Endodermal cell (in vitro differentiated cells): ENCODE data around the gene SORCS2. TPM values are rescaled to one million over a fixed set of nuclear protein-coding genes. Genes with fewer than 3 reads are reported as not detected.
A peak's percentile ranks its signal among the peaks of the same experiment; 100 is the strongest.

ENCODE experiments used
- DNase-seq: peaks from one replicate; pipeline ENCODE4 v3.0.0-alpha.2; 2017
- H3K27ac ChIP-seq: 2 replicates; pipeline ENCODE4 v1.5.1; 2013; ENCODE audit warnings: mild to moderate bottlenecking, low read depth, low read length, moderate library complexity
- H3K27me3 ChIP-seq: 2 replicates; pipeline ENCODE4 v1.6.1; 2013; ENCODE audit warnings: mild to moderate bottlenecking, low read length, moderate library complexity; ENCODE audit not compliant: insufficient read depth, control insufficient read depth, poor library complexity, severe bottlenecking
- H3K36me3 ChIP-seq: 2 replicates; pipeline ENCODE4 v1.7.0; 2013; ENCODE audit warnings: mild to moderate bottlenecking, low read length, moderate library complexity; ENCODE audit not compliant: control insufficient read depth, insufficient read depth
- H3K4me1 ChIP-seq: one replicate; pipeline ENCODE4 v1.7.0; 2013; ENCODE audit warnings: low read length; ENCODE audit not compliant: control insufficient read depth, insufficient read depth
- H3K4me3 ChIP-seq: 2 replicates; pipeline ENCODE4 v1.5.1; 2013; ENCODE audit warnings: mild to moderate bottlenecking, low read length, moderate library complexity
- H3K9ac ChIP-seq: 2 replicates; pipeline ENCODE4 v1.6.1; 2013; ENCODE audit warnings: mild to moderate bottlenecking, low read length, moderate library complexity; ENCODE audit not compliant: poor library complexity, severe bottlenecking; ENCODE audit errors: extremely low read depth
- H3K9me3 ChIP-seq: 2 replicates; pipeline ENCODE4 v1.6.1; 2013; ENCODE audit warnings: mild to moderate bottlenecking, low read length, moderate library complexity; ENCODE audit not compliant: control insufficient read depth
- H3K27ac Mint-ChIP-seq: 2 replicates; pipeline ENCODE4 v1.8.0; 2020; ENCODE audit warnings: mixed read lengths
- H3K27me3 Mint-ChIP-seq: 2 replicates; pipeline ENCODE4 v1.8.0; 2021; ENCODE audit warnings: mild to moderate bottlenecking, mixed read lengths; ENCODE audit not compliant: insufficient read depth
- H3K36me3 Mint-ChIP-seq: 2 replicates; pipeline ENCODE4 v1.8.0; 2020; ENCODE audit warnings: low read depth, mixed read lengths
- H3K4me1 Mint-ChIP-seq: 2 replicates; pipeline ENCODE4 v1.8.0; 2020; ENCODE audit warnings: mixed read lengths
- H3K4me3 Mint-ChIP-seq: 2 replicates; pipeline ENCODE4 v1.8.0; 2020; ENCODE audit warnings: mild to moderate bottlenecking, moderate library complexity, mixed read lengths
- H3K9me3 Mint-ChIP-seq: 2 replicates; pipeline ENCODE4 v1.8.0; 2020; ENCODE audit warnings: mild to moderate bottlenecking, mixed read lengths
- CTCF ChIP-seq: fragments of 200-600 bp; sonication (generic); conservative IDR thresholded peaks from 2 replicates; pipeline ENCODE4 v1.5.0; 2021; ENCODE audit warnings: antibody characterized with exemption, mild to moderate bottlenecking
- WGBS, 2 experiments: methylation state at CpG; one replicate each; pipeline versions ENCODE4 v1.1.5 to v1.1.7; 2013; ENCODE audit warnings: missing lambda C conversion rate in 2 of 2, mixed read lengths in 1 of 2; ENCODE audit not compliant: insufficient coverage in 1 of 2, insufficient read length in 1 of 2; 5-methylcytosine and 5-hydroxymethylcytosine counted together
- total RNA-seq, 2 donors: library from RNA; stranded (reverse); fragmentation: NEBNext Ultra II Directional in 1 of 2; extraction: Animal tissue kit (Norgen Biotek cat#: 25700) in 1 of 2; gene quantifications; 2 replicates in 1 of 2; 3 replicates in 1 of 2; pipeline ENCODE4 v1.2.1, GENCODE V29; 2021

SORCS2 gene
- total RNA-seq, 2 donors from 2014 or later: 1.4 to 1.9 TPM

- H3K4me1 ChIP-seq: no peaks in the 10 kb centered on the region
- Mint-ChIP-seq H3K27ac (no peak overlapping the region), H3K27me3 (no peaks in the 10 kb centered on the region), H3K4me1 (no peaks in the 10 kb centered on the region), H3K36me3 (no peaks in the 10 kb centered on the region), H3K4me3 (no peak overlapping the region), H3K9me3 (peaks cover 2% of the 10 kb centered on the region)
- no peaks in the 10 kb centered on the region for H3K36me3 ChIP-seq
- H3K9ac ChIP-seq: no peak overlapping the region
- H3K27ac ChIP-seq: no peak overlapping the region
- H3K9me3 ChIP-seq: no peaks in the 10 kb centered on the region
- DNase-seq: peak; percentile 42
- no peaks in the 10 kb centered on the region for H3K27me3 ChIP-seq
- no peak for TF ChIP-seq CTCF
- 85 to 94% methylated on average over 6 to 8 of the region's 8 CpGs for WGBS, 2 experiments
- H3K4me3 ChIP-seq: no peak overlapping the region
Measured at GRCh38 chr4:7157666-7158065, 34.7 kb upstream of the SORCS2 start.

GRCh38 chr4:7158081-7158750 lies 34.1 kb upstream of the SORCS2 start:
- H3K27me3 Mint-ChIP-seq: no peaks in the 10 kb centered on the region
- no peak for TF ChIP-seq CTCF
- no peaks in the 10 kb centered on the region for H3K36me3 ChIP-seq
- 80 to 90% methylated on average over 13 to 18 of the region's 18 CpGs for WGBS, 2 experiments
- H3K9ac ChIP-seq: no peak overlapping the region
- H3K4me3 Mint-ChIP-seq: no peak overlapping the region
- H3K9me3 ChIP-seq: no peaks in the 10 kb centered on the region
- H3K4me1 Mint-ChIP-seq: no peaks in the 10 kb centered on the region
- H3K27ac ChIP-seq: no peak overlapping the region
- peaks cover 2% of the 10 kb centered on the region for H3K9me3 Mint-ChIP-seq
- DNase-seq: no peak
- H3K4me3 ChIP-seq: no peak overlapping the region
- no peaks in the 10 kb centered on the region for H3K36me3 Mint-ChIP-seq
- H3K4me1 ChIP-seq: no peaks in the 10 kb centered on the region
- H3K27ac Mint-ChIP-seq: no peak overlapping the region
- H3K27me3 ChIP-seq: no peaks in the 10 kb centered on the region

- Histone ChIP-seq H3K36me3 (no peaks in the 10 kb centered on the region), H3K4me1 (no peaks in the 10 kb centered on the region), H3K27me3 (no peaks in the 10 kb centered on the region), H3K27ac (no peak overlapping the region), H3K9me3 (no peaks in the 10 kb centered on the region), H3K4me3 (no peak overlapping the region), H3K9ac (no peak overlapping the region)
- Mint-ChIP-seq H3K9me3 (peaks cover 2% of the 10 kb centered on the region), H3K4me1 (no peaks in the 10 kb centered on the region), H3K36me3 (no peaks in the 10 kb centered on the region), H3K4me3 (no peak overlapping the region), H3K27ac (no peak overlapping the region), H3K27me3 (no peaks in the 10 kb centered on the region)
- WGBS, 2 experiments: 79 to 88% methylated on average over 6 to 10 of the region's 10 CpGs
- peak; percentile 36 for DNase-seq
- TF ChIP-seq CTCF: no peak
Measured at GRCh38 chr4:7158991-7159390, 33.3 kb upstream of the SORCS2 start.
